Measurements from ENCODE around the gene CDHR2. TPM values are rescaled to one million over a fixed set of nuclear protein-coding genes. Genes with fewer than 3 reads are reported as not detected.

Gene CDHR2
- total and polyA plus RNA-seq, 2 of the 13 experiments (the other 11 are each of a cell fraction or from before 2014, with no cell fraction given): 17.9 to 20.9 TPM

- TF ChIP-seq ZNF512 (CRISPR knock-in tag; IDR thresholded peaks at IDR 0.05): no peak
- no peak for TF ChIP-seq GLMP (CRISPR knock-in tag; IDR thresholded peaks at IDR 0.05; ENCODE audit: borderline replicate concordance)
- no peak for TF ChIP-seq USF2 (IDR thresholded peaks at IDR 0.05; ENCODE audit: low read depth, low read length)
- no peak for TF ChIP-seq USF2 (CRISPR knock-in tag; IDR thresholded peaks at IDR 0.05; ENCODE audit: borderline replicate concordance)
- no peak for TF ChIP-seq ZNF749 (CRISPR knock-in tag; IDR thresholded peaks at IDR 0.05; ENCODE audit: borderline replicate concordance)
- TF ChIP-seq IKZF1 (IDR thresholded peaks at IDR 0.05): no peak
- TF ChIP-seq CREBL2 (CRISPR knock-in tag; IDR thresholded peaks at IDR 0.05; ENCODE audit: borderline replicate concordance): no peak
These were observed 16.3 kb upstream of the CDHR2 start (continued) for GRCh38 chr5:176532795-176533194.

- Histone ChIP-seq H4K20me1 (ENCODE audit: insufficient read depth, low read length) (peaks cover 33% of the 10 kb centered on the region), H3K9ac (ENCODE audit: insufficient read depth, low read depth, low read length) (no peak overlapping the region), H3K27me3 (ENCODE audit: control insufficient read depth in 1 of 2, insufficient read depth in 2 of 2, low read length in 2 of 2) (no peaks in the 10 kb centered on the region; a peak in 1 of 5 replicates), H3K4me3 (replicated peaks in 1 of 3; ENCODE audit: insufficient read depth in 1 of 3, low read depth in 2 of 3, low read length in 3 of 3) (no peak overlapping the region), H3K27ac (ENCODE audit: extremely low read length, insufficient read depth, low read length) (peak overlapping the region; percentile 26), H3K9me3 (ENCODE audit: low read length) (no peaks in the 10 kb centered on the region), H3K79me2 (ENCODE audit: insufficient read depth, low read length) (peaks cover 40% of the 10 kb centered on the region), H3K4me2 (ENCODE audit: low read depth, low read length) (peak overlapping the region; percentile 91), H3K4me1 (ENCODE audit: insufficient read depth, low read length) (peaks cover 28% of the 10 kb centered on the region), H3K36me3 (replicated peaks in 1 of 2; ENCODE audit: control insufficient read depth in 1 of 2, insufficient read depth in 2 of 2, low read length in 2 of 2) (peaks cover 24 to 46% of the 10 kb centered on the region in 2 experiments), H2AFZ (ENCODE audit: low read length) (no peak overlapping the region)
- ChIA-PET POLR2A (interaction anchor here (1.1 to 7.9 kb wide), 3 partner anchors 14 to 86 kb away, joined by 3 to 212 read pairs (median 3); partner anchors contain the start of genes CDHR2 and FAF2), CTCF (ENCODE audit: low intra/inter-chr PET ratio, low total read pairs) (no interaction called here)
- DNase-seq (ENCODE audit: low spot score) (no peak), FAIRE-seq (no peak), ATAC-seq (no peak)
- intact Hi-C loops (cut with micrococcal nuclease; ENCODE audit: unreplicated experiment): no loop called here
- no peak for TF ChIP-seq ZNF33A (CRISPR knock-in tag; IDR thresholded peaks at IDR 0.05; ENCODE audit: borderline replicate concordance)
- peak; percentile 59 for TF ChIP-seq ZNF629 (CRISPR knock-in tag; conservative IDR thresholded peaks at IDR 0.05)
- in situ Hi-C loops (cut with HindIII; ENCODE audit: extremely low pct_ligation_motif_present, low pct_unique_long_range_greater_than_20kb): loop anchor here (25.0 kb wide), 1 partner anchor 829 kb away; the partner anchor contains the start of genes LMAN2 and RGS14
- 92% methylated on average over 8 of the region's 8 CpGs for WGBS (ENCODE audit: low lambda C conversion rate)
- no TSS peak for BruUV-seq (replicated peaks)
These were observed 15.8 kb upstream of the CDHR2 start for GRCh38 chr5:176533390-176533789.

Measured in HepG2 (cell line).